ENCODE results near the gene TMEM239.

DNA sequence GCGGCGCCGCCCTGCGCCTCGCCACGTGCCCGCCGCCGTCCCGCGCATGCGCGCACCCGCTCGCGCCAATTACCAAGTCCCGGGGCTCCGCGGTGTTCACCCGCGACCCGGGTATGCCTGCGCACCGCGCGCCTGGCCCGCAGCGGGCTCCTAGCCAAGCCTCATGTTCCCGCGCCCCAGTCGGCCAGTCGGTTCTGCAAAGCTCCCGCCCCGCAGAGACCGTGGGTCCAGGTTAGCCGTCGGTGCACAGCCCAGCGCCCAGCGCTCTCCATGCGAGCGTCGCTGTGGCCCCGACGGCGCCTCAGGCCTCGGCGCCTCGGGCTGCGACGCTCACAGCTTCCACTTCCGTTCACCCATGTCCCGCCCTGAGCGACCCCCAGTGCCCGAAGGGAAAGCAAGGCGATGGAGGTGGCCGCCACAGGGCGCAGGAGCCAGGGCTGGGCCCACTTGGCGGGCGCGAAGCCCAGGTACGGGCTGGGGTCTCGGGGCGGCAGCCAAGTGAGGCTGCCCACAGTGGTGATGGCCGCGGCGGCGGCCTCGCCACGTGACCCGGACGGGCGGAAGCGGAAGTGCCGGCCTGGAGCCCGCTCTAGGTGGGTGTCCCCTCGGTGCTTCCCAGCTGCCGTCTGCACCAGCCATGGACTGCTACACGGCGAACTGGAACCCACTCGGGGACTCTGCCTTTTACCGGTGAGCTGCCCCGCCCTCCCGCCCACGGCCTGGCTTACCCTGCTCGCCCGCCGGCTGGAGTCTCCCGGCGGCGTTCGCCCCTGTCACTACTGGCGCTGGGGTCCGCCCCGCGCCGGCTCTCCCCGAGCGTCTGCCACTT lies 24.2 kb downstream of the TMEM239 start, which contains the start of the genes PCED1A and VPS16:
- TF ChIP-seq, protein P1, sequence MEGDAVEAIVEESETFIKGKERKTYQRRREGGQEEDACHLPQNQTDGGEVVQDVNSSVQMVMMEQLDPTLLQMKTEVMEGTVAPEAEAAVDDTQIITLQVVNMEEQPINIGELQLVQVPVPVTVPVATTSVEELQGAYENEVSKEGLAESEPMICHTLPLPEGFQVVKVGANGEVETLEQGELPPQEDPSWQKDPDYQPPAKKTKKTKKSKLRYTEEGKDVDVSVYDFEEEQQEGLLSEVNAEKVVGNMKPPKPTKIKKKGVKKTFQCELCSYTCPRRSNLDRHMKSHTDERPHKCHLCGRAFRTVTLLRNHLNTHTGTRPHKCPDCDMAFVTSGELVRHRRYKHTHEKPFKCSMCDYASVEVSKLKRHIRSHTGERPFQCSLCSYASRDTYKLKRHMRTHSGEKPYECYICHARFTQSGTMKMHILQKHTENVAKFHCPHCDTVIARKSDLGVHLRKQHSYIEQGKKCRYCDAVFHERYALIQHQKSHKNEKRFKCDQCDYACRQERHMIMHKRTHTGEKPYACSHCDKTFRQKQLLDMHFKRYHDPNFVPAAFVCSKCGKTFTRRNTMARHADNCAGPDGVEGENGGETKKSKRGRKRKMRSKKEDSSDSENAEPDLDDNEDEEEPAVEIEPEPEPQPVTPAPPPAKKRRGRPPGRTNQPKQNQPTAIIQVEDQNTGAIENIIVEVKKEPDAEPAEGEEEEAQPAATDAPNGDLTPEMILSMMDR (optimal IDR thresholded peaks at IDR 0.05 in 1 of 3, IDR thresholded peaks at IDR 0.05 in 1 of 3, conservative IDR thresholded peaks at IDR 0.05 in 1 of 3; ENCODE audit: extremely low read depth in 1 of 3, insufficient read depth in 2 of 3, low read length in 3 of 3) = no peak
- no peak for TF ChIP-seq EZH2 (IDR thresholded peaks at IDR 0.05; ENCODE audit: low read length)

All from keratinocyte (primary cell).